ENCODE measurements around the gene ASIC2.
"Not testable (repeated sequence)": the region's sequence is repeated elsewhere in the genome, so short reads cannot be mapped to it uniquely, and the experiment has no call there.

Gene ASIC2

GRCh38 chr17:32970281-32970680, 322.8 kb downstream of the ASIC2 start:
- no peak for DNase-seq

DNA sequence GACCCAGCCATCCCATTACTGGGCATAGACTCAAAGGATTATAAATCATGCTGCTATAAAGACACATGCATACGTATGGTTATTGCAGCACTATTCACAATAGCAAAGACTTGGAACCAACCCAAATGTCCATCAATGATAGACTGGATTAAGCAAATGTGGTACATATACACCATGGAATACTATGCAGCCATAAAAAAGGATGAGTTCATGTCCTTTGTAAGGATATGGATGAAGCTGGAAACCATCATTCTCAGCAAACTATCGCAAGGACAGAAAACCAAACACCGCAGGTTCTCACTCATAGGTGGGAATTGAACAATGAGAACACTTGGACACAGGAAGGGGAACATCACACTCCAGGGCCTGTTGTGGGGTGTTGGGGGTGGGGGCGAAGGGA, 323.9 kb downstream of the ASIC2 start:
- DNase-seq, result not testable (repeated sequence)

DNA sequence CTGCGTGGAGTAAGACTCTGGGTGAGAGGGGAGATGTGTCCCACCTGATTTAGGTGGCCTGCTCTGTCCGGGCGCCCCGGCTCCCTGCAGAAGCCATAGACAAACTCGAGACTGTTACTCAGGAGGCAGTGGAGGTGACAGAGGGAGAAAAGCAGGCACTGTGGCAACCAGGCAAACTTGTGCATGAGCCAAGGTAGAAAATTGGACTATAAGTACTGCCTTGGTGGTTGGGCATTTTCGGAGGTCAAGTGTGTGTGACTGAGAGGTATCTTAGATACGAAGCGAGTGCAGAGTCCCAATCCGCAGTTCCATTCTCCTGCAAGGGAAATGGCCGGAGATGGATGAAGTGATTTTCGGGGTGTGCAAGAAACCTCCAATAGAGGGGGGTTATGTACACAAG, 328.6 kb downstream of the ASIC2 start:
- DNase-seq, result no peak
